NCI-H82 treated with DMSO at 0.1 percent for 48 hours (cell line): ENCODE results near the gene SERP2.

ENCODE experiments used
- DNase-seq: peaks from one replicate; lab custom pipeline; 2025; ENCODE audit not compliant: unreplicated experiment; lab: John Stamatoyannopoulos, UW

SERP2 gene

DNA sequence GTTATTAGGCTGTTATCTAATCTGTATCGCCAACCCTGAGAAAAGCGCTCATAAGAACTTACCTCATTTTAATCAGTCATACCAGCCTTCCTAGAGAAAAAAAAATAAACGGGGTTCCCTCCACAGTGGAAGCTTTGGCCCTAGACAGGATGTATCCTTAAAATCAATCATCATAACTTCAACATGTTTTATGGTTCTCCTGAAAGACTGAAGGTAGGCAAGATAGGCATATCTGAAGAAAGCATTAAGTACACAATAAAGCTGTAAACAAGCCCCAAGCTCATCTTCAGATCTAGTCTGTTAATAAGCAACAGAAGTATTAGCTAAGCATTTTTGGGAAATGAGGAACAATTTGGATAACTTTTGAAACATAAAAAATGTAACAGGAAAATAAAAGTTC is 18.7 kb upstream of the SERP2 start:
- peak; percentile 40 for DNase-seq

DNA sequence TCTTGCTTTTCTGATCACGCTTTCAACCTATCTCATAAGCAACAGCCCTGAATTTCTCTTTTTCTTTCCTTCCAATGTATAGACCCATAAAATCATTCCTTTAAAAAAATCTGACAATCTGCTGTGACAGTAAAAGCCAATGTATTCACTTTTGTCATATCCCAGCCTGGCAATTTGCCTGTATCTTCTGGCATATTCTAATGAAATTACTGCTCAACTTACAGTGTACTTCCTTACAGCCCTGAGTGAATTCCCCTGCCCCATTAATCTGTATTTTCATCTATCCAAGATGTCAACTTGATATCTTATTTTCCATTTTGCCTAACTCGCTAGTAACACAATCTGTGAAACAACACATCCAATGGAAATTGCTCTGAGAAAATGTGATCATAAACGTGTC is 18.0 kb upstream of the SERP2 start:
- no peak for DNase-seq

DNA sequence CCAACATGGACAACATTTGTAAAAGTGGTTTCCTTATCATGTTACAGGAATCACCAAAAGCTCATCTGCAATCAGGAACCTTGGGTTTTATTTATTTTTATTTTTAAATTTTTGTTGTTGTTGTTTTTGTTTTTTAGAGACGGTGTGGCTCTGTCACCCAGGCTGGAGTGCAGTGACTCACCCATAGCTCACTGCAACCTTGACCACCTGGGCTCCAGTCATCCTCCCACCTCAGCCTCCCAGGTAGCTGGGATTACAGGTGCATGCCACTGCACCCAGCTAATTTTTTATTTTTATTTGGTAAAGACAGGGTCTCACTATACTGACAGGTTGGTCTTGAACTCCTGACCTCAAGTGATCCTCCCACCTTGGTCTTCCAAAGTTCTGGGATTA is 13.6 kb upstream of the SERP2 start:
- DNase-seq, result no peak

DNA sequence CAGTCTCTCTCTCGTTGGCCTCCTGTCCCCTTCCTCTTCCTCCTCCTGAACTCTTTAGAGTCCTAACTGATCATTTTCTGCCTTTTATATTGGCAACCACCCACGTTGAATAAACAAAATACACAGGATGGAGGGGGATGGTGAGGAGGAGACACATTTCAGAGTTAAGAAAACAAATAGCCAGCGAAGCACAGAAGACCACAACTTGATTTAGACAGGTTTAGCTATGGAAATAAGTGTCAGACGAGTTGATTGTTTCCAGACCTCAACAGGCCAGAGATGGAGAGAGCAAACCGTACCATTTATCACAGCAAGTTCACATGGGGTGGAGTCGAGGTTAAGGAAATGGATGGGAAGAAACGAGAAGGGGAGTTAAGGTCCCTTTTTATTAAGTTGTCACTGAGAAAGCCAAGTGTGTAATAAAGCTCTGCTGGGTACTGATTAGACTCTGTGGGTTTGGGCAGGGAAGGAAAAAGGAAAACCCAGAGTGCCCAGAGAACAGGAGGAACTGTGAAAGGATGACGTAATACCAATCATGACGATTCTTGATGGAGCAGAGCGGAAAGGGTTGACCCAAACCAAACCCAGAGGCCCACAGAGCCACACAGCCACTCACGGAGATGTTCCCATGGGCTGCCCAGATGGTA is 11.1 kb upstream of the SERP2 start:
- no peak for DNase-seq

DNA sequence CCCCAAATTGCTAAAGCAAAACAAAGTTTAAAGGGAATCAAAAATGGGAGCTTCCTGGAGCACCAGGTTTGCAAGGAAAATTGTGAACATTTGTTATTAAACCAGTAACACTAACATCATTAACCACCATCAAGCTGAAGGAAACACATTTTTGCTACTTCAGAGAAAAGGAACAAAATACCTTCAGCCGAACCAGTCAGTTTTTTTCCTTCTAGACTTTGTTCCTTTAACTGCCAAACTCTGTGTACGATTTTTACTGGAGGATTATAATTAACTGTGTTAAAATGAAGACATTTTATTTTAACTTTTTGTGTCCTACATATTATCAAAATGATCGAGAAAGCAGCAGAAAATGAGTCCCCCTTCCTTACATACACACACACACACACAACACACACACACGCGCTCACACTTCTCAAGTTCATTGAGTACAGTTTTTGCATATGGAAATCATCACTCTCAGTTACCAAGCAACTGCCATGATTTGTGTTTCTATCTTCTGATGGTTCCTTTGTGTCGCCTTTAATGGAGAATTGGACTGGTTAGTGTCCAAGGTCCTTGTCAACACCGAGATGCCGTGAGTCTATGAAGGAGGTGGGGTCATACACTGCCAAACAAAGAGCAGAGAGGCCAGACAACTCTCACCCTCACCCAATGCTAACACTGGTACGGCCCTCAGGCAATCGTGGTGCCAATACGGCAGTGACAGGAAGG is 9.8 kb upstream of the SERP2 start:
- DNase-seq, result no peak

DNA sequence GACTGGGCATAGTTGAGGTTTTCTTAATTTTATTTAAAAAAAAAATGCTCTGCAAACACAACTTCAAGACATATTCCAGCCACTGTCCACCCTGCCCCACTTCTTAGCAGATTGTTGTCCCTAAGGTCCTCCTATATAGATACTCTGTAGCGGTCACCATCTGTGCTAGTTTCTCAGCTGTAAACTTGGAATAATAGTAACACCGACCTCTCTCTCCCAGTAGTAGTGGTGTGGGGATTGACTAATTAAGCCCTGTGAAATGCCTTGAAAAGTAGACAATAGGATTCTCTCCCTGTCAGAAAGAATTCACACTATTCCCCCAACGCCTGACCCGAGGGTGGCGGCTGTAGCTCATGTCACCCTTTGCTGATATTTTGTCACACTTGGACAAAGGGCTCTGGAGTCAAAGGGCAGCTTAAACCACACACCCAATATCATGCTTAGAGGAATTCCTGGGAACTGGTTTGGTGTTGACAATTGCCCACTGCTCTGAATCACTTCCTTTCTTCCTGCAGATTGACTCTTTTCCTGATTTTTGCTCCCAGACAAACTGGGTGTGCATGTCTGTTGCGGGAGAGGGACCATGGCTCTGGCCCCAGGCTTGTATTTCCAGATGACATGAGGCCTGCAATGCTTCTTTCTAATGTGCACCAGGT is 9.2 kb upstream of the SERP2 start:
- no peak for DNase-seq

DNA sequence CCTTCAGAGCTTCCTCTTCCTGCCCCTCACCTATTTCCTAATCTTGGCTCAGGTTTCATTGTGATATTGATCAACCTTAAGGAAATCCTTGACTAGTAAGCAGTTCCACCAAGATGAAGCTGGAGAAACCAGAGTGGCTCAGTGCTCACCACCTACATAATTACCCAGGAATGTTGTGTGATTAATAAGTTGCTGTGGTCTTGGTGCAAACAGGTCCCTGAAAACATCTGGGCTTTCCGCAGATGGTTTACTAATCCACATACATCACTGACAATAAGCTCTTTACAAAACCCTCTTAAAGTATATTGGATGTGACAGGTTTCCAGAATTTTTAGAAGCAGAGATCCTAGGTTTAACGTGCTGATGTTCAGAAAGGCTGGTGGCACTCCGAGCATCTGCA is 8.6 kb upstream of the SERP2 start:
- peak; percentile 98 for DNase-seq

DNA sequence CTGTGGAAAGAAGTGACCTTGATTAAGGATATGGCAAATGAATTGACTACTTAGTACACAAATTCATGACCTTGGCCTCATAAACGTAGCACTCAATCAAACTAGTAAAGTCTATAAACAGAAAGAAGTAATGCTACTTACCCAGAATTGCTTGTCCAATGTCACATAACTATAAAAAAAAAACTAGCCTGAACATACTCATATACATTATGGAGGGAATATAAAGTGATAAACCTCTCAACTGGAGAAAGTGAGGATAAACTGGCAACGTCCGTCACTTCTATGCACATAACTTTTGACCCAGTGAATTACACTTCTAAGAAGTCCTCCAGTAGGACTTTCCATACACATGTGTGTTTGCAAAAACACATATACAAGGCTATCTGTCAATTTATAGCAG is 7.7 kb upstream of the SERP2 start:
- no peak for DNase-seq

DNA sequence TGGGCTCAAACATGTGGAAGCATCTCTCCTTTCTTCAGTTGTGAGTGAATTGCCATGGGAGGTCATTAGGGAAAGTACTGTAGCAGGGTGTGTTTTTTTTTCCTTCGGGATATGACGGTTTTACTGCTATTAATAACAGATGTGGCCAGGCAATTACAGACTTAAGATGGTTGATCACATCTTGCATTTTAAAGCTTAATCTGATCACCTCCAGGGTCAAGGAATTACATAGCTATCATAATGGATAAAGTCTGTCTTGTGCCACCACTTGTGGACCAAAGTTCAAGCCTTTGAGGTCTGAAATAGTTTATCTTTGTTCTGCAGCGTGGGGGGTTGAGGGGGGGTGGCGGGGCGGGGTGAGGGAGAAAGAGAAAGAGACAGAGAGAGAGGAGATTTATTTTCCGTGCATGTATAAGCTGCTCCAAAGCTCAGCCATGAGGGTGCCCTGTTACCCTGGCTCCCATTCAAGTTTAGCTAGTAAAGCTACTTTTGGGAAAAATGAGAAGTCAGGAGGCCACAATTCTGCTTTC is 5.5 kb upstream of the SERP2 start:
- peak; percentile 99 for DNase-seq

DNA sequence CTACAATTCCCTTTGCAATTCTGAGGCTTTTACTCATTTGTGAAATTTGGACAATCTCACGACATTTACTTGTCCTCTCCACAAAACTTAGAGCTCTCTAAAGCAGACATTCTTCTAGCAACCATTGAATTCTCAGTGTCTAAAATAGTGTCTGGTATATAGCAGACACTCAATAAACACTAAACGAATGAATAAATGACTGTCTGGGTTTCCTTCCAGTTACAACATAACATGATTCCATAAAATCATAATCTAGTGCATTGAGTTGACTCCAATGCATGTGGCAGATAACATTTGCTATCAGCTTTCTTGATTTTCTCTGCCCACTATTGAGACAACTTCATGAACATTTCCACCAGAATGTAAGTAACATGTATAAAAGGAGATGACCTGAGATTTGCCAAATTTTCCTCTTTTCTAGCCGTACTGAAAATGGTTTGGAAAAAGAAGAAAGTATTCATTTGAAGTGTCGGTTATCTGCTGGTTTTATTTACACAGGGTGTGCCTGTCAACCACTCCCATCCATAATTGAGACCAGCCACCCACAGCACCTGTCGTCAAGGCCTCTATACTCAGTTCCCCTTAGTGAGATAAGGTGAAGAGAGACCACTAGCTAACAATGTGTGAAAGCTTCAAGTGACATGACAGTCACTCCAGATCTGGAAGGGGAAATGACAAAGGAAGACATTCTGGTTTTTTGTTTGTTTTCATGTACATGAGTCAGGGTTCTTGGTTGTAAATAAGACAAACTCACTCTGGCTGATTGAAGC is 4.8 kb upstream of the SERP2 start:
- no peak for DNase-seq

DNA sequence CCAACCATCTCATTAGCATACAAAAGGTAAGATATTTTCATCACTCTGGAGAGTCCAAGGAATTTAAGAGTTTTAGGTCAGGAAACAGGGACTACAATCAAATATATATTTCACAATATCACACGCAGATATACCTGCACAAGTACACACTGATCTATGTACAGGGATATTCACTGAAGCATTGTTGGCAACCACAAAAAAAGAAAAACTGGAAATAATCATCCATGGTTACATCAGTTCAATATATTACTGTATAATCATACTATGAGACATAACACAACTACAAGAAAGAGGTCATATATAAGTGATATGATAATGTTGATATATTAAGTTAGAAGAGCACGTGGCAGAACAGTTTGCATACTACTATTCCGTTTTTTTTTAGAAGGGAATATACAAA is 2.2 kb upstream of the SERP2 start:
- no peak for DNase-seq

DNA sequence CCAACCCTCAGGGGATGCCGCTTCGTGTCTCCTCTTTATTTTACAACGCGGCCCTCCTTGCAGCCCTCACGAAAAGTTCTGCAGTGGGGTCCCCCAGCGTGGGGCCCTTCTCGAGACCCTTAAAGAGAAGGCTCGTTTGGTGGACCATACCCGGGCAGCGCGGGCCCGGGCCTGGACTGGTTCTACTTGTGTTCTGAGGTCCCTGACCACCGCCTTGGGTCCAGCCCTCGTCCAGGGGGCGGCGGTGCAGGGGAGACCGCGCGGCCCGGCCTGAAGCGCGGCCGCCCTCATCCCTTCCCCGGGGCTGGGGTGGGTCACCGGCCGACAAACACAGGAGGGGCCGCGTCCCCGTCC is 400 bp upstream of the SERP2 start:
- no peak for DNase-seq

DNA sequence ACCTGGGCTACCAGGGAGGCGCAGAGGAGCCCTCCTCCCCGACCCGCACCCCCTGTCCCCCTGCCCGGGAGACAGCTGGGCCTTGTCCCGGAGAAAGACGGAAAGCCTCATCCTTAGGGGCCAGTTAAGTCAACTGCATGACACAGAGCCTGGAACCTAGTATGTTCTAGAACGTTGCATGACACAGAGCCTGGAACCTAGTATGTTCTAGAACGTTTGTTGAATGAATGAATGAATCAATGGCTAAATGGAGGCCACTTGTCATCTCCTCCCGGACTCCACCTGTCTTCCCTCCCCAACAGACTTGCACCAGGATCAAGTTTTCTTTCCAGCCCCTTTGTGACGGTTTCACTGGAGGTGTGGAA is 706 bp downstream of the SERP2 start:
- DNase-seq, result no peak

DNA sequence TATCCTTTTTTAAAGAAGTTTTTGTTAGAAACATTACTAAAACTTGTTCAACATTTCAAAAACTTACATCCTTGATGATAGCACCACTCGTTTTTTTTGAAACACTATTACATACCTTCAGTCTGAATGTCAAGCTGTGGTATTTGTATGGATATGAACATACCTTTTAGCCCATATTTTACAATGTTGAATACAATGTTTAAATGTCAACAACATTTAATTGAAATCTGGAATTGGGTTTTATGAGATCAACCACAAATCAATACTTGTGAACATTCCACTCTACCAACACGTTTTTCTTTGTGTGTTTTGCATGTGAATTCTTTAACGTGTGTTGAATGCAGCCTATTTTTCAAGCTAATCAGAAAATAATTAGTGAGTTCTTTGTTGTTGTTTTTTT is 4.7 kb downstream of the SERP2 start:
- no peak for DNase-seq

DNA sequence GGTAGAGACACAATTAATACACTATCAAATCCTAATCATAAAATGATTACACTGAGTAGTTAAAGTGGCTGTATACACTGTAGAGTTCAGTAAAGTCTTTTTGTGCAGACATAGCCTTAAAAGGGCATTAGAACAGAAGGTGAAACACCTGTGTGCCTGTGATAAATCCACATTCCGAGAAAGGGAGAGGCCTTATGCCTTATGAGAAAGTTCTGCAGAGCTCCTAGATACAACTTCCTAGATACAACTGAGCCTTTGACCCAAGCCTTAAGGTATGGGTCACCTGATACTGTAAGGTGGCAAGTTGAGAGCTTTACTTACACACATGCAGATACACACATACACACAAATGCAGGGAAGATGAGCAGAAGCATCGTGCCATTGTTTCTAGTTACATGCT is 6.3 kb downstream of the SERP2 start:
- DNase-seq, result no peak

DNA sequence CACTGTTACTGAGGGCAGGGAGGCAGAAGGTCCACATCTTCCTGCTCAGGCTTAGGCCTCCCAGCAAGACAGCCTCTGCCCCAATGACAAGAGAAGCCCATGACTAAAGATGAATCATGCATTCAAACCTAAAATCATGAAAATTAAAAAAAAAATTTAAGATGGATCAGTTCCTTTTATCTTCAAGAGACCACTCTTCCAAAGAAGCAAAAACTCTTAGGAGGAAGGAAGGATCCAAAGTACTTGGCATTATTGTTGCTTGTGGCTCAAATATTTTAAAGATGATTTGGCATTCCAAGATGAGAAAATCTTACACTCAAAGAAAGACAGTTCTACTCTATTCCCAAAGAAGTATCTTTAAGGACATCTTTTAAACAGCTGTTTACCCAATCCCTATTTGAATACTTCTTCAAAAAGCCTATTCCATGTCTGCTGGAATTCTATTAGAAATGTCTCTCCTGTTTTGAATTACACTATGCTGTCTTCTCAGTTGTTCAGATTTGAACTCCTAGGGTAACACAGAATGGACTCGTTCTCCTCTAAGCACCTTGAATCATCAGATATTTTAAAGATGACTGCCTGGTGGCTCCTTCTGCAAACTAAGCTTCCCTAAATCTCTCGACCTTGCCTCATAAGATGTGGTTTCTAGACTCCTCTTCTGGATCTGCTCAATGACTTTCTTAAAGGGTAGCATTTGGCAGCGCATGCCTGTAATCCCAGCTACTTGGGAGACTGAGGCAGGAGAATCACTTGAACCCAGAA is 7.0 kb downstream of the SERP2 start:
- DNase-seq, result no peak

DNA sequence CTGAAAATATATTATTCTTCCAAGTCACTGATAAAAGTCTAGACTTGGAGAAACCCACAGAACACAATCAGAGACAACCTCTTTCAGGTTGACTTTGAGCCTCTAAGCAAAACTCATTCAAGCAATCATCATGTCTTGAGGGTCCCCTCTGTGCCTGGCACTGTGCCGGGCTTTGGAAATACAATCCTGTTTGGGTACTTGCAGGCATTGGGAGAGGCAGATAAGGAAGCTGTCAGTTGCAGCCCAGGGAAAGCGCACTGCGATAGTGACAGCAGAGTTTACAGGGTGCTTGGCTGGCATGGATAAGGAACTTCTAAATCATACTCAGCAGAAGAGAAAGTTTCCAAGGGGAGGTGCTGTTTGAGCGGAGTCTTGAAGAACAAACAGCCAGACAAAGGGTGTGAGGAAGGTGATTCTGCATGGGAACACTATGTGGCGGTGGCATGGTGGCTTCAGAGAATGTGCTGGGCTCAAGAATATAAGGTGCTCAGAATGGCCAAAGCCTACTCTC is 9.1 kb downstream of the SERP2 start:
- no peak for DNase-seq

DNA sequence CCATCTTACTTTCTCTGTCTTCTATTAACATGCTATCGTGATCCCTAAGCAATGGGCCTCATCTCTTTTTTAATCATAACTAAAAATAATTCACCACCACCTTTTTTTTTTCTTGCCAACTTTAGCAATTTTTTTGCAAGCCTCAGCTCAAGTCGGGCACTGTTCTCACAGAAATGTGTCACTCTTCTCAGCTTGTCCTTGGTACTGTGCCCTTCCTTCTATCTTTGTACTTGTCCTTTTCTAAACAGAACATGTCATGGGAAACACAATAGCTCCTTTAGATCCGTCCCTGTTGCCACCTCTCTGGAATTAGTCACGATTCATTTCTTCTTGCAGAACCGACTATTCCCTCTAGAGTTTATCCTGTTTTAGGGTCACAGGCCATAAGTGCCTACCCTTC is 10.3 kb downstream of the SERP2 start:
- DNase-seq, result no peak

DNA sequence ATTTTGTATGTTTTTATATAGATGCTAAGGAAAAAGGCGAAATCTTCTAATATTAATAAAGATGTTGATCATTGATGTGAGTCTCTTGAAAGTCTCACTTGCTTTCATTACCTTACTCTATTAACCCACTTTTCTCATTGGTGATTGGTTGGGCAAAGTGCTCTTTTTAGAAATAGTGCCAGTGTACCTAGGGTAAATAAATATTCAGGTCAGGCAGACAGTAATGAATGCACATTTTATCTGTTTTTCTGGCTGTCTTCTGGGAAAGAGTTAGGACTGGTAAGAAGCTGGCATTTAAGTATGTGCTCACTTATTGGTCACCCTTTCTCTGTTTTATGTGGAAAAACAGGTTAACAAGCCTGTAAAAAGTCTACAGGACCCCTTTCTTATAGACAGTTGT is 11.2 kb downstream of the SERP2 start:
- no peak for DNase-seq

DNA sequence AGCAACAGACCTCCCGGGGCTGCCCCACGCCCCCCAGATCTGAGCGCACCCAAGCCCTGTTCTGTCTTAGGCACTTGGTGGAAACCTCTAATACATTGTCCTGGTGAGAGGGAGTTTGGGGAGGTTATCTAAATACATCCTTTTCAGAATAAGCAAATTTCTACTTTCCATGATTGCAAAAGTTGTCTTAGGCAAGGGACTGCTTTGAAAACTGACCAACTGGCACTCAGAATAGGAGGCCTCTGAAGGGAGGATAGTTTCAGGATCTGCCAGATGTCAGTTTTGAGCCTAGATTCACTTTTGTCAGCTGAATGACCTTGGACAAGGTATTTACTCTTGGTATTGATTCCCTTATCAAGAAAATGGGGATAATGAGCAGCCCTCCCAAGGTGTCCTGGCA is 11.8 kb downstream of the SERP2 start:
- DNase-seq, result no peak

DNA sequence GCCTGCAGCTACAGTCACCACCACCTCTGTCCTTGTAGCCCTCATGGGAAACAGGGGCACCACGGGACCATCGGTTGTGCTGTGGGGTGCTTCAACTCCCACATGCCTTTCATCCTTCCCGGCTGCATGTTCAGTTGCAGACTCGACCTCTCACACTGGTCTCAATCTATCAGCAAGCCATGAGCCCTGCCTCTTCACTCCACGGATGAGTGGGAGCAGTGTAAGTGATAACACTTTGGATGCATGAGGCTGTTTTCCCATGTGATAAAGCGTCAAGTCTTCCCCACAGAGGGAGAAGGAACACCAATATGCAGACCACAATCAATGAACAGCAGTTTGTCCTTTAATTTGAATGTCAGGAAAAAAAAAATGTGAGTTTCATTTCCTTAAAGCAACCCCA is 12.2 kb downstream of the SERP2 start:
- no peak for DNase-seq
